CD4-positive, alpha-beta T cell (primary cell): Measurements from ENCODE around the gene VEPH1. TPM values are rescaled to one million over a fixed set of nuclear protein-coding genes. Genes with fewer than 3 reads are reported as not detected.

ENCODE experiments used
- ATAC-seq: fragments of 200-7000 bp; cut with Tn5 transposase; one replicate; pipeline ENCODE4 v1.10.0; 2022; ENCODE audit warnings: mild to moderate bottlenecking; ENCODE audit not compliant: poor library complexity
- CTCF ChIA-PET: fragments of 350-600 bp; sonication (Branson Sonifier 250); formaldehyde crosslinking; loops from one replicate; lab custom pipeline; 2021; ENCODE audit warnings: antibody characterized with exemption, inconsistent platforms; lab: Charles Lee
- POLR2A ChIA-PET: fragments of 350-600 bp; sonication (Branson Sonifier 250); formaldehyde crosslinking; loops from one replicate; lab custom pipeline; 2021; ENCODE audit warnings: antibody characterized with exemption, inconsistent platforms; lab: Charles Lee
- DNase-seq, 14 experiments: peaks; one replicate each; pipeline ENCODE4 v3.0.0-alpha.2; 2013 to 2020; ENCODE audit warnings: mixed read lengths in 2 of 14
- H3K27ac ChIP-seq, 2 donors: one replicate each; pipeline versions ENCODE4 v1.5.1 to v1.7.0; 2013; ENCODE audit warnings: low read length in 2 of 2, low read depth in 1 of 2, mild to moderate bottlenecking in 1 of 2
- H3K27me3 ChIP-seq, 2 experiments: 1 replicate in 1 of 2; 2 replicates in 1 of 2; pipeline versions ENCODE4 v1.6.1 to v1.7.0; 2013; ENCODE audit warnings: low read length in 2 of 2, control low read depth in 1 of 2, mild to moderate bottlenecking in 1 of 2, moderate library complexity in 1 of 2; ENCODE audit not compliant: insufficient read depth in 2 of 2, control insufficient read depth in 1 of 2
- H3K36me3 ChIP-seq: one replicate; pipeline ENCODE4 v1.6.1; 2013; ENCODE audit warnings: low read length, control low read depth; ENCODE audit not compliant: insufficient read depth
- H3K4me1 ChIP-seq: one replicate; pipeline ENCODE4 v1.6.1; 2013; ENCODE audit warnings: low read length, control low read depth; ENCODE audit not compliant: insufficient read depth
- H3K4me3 ChIP-seq: one replicate; pipeline ENCODE4 v1.5.1; 2013; ENCODE audit warnings: mild to moderate bottlenecking, low read length, moderate library complexity
- H3K9me3 ChIP-seq, 2 experiments: 1 replicate in 1 of 2; 2 replicates in 1 of 2; pipeline versions ENCODE4 v1.6.1 to v1.7.0; 2013; ENCODE audit warnings: low read length in 2 of 2, mild to moderate bottlenecking in 2 of 2, control low read depth in 1 of 2, moderate library complexity in 1 of 2; ENCODE audit not compliant: control insufficient read depth in 1 of 2, insufficient read depth in 1 of 2
- H3K27ac Mint-ChIP-seq: one replicate; pipeline ENCODE4 v1.8.0; 2020; ENCODE audit warnings: mixed read lengths
- H3K27me3 Mint-ChIP-seq: one replicate; pipeline ENCODE4 v1.8.0; 2021; ENCODE audit warnings: mixed read lengths
- H3K36me3 Mint-ChIP-seq: one replicate; pipeline ENCODE4 v1.8.0; 2021; ENCODE audit warnings: low read depth, mixed read lengths
- H3K4me1 Mint-ChIP-seq: one replicate; pipeline ENCODE4 v1.8.0; 2021; ENCODE audit warnings: low read depth, mixed read lengths
- H3K4me3 Mint-ChIP-seq: one replicate; pipeline ENCODE4 v1.8.0; 2020; ENCODE audit warnings: mild to moderate bottlenecking, mixed read lengths
- H3K9me3 Mint-ChIP-seq: one replicate; pipeline ENCODE4 v1.8.0; 2020; ENCODE audit warnings: mixed read lengths
- intact Hi-C, 2 experiments: fragments of 100-400 bp; cut with DNase I in 1 of 2; cut with micrococcal nuclease in 1 of 2; formaldehyde crosslinking; loops; one replicate each; pipeline versions ENCODE4 v1.15.1 to v1.9.0; 2023 to 2025; cut with DNase I, micrococcal nuclease
- total RNA-seq, 174 experiments: library from RNA in 2 of 174; stranded (reverse) in 2 of 174; gene quantifications; one replicate each; pipeline ENCODE4 v1.2.3 and lab custom pipeline; 2021 to 2026
- TF ChIP-seq, protein P1 (sequence below): fragments of 200-600 bp; IDR thresholded peaks from one replicate; pipeline ENCODE4 v1.8.0; 2022; ENCODE audit warnings: antibody characterized with exemption, mild to moderate bottlenecking

VEPH1 gene
- total RNA-seq, 2 experiments from 2014 or later: not detected

- intact Hi-C loops: loop anchor here in 1 of 2 experiments (10.0 kb wide), 1 partner anchor 1198 kb away; no protein-coding TSS in a partner anchor
- CTCF ChIA-PET: no interaction called here
- POLR2A ChIA-PET: no interaction called here
Observed at GRCh38 chr3:157242836-157243235, 260.4 kb downstream of the VEPH1 start.

DNA sequence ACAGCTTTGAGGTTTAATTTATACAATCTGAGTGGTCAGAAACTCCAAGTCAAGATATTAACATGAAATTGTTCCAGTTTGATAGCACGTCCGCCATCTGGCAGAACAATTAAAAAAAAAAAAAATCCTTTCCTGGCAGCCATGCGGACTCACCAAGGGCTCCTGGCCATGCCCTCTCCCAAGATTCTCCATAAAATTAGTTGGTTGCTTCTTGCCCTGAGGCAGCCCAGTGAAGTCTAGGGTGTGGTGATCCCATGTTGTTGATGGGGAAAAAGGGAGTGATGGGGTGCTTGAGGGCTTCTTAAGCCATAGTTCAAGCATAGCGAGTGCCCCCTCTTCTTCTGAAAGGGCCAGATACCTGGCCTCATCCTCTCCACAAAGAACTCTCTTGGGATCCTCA lies 261.6 kb downstream of the VEPH1 start:
- POLR2A ChIA-PET: no interaction called here

More at GRCh38 chr3:157242836-157243235, 260.4 kb downstream of the VEPH1 start:
- Histone ChIP-seq H3K4me3 (no peak overlapping the region), H3K9me3 (no peaks in the 10 kb centered on the region), H3K27me3 (no peaks in the 10 kb centered on the region), H3K36me3 (no peaks in the 10 kb centered on the region), H3K4me1 (no peaks in the 10 kb centered on the region), H3K27ac (no peak overlapping the region)
- Mint-ChIP-seq H3K36me3 (no peaks in the 10 kb centered on the region), H3K4me1 (peaks cover 8% of the 10 kb centered on the region), H3K4me3 (no peak overlapping the region), H3K27ac (no peak overlapping the region), H3K27me3 (no peaks in the 10 kb centered on the region), H3K9me3 (no peaks in the 10 kb centered on the region)
- DNase-seq (no peak), ATAC-seq (no peak)
- TF ChIP-seq, protein P1, sequence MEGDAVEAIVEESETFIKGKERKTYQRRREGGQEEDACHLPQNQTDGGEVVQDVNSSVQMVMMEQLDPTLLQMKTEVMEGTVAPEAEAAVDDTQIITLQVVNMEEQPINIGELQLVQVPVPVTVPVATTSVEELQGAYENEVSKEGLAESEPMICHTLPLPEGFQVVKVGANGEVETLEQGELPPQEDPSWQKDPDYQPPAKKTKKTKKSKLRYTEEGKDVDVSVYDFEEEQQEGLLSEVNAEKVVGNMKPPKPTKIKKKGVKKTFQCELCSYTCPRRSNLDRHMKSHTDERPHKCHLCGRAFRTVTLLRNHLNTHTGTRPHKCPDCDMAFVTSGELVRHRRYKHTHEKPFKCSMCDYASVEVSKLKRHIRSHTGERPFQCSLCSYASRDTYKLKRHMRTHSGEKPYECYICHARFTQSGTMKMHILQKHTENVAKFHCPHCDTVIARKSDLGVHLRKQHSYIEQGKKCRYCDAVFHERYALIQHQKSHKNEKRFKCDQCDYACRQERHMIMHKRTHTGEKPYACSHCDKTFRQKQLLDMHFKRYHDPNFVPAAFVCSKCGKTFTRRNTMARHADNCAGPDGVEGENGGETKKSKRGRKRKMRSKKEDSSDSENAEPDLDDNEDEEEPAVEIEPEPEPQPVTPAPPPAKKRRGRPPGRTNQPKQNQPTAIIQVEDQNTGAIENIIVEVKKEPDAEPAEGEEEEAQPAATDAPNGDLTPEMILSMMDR: no peak

GRCh38 chr3:157240408-157240807 lies 262.8 kb downstream of the VEPH1 start:
- ATAC-seq (no peak), DNase-seq (no peak)
- intact Hi-C loops: loop anchor here in 1 of 2 experiments (10.0 kb wide), 1 partner anchor 1196 kb away; no protein-coding TSS in a partner anchor
- H3K36me3 ChIP-seq: no peaks in the 10 kb centered on the region
- TF ChIP-seq, protein P1: no peak
- Mint-ChIP-seq H3K4me3 (no peak overlapping the region), H3K9me3 (no peaks in the 10 kb centered on the region), H3K4me1 (no peaks in the 10 kb centered on the region), H3K36me3 (no peaks in the 10 kb centered on the region), H3K27me3 (no peaks in the 10 kb centered on the region), H3K27ac (no peak overlapping the region)
- no peak overlapping the region for H3K27ac ChIP-seq
- H3K4me3 ChIP-seq: no peak overlapping the region
- H3K9me3 ChIP-seq: no peaks in the 10 kb centered on the region
- no peaks in the 10 kb centered on the region for H3K27me3 ChIP-seq
- ChIA-PET CTCF (interaction anchor here (0.6 kb wide), 1 partner anchor 1446 kb away, joined by 5 read pairs; no protein-coding TSS in a partner anchor), POLR2A (no interaction called here)
- no peaks in the 10 kb centered on the region for H3K4me1 ChIP-seq

More for the DNA sequence above, 261.6 kb downstream of the VEPH1 start:
- Histone ChIP-seq H3K36me3 (no peaks in the 10 kb centered on the region), H3K9me3 (no peaks in the 10 kb centered on the region), H3K4me3 (no peak overlapping the region), H3K27me3 (no peaks in the 10 kb centered on the region), H3K4me1 (no peaks in the 10 kb centered on the region), H3K27ac (no peak overlapping the region)
- no peaks in the 10 kb centered on the region for H3K36me3 Mint-ChIP-seq
- ATAC-seq: no peak
- no peak overlapping the region for H3K4me3 Mint-ChIP-seq
- intact Hi-C loops: loop anchor here in 1 of 2 experiments (10.0 kb wide), 1 partner anchor 1197 kb away; no protein-coding TSS in a partner anchor
- no peaks in the 10 kb centered on the region for H3K4me1 Mint-ChIP-seq
- H3K27me3 Mint-ChIP-seq: no peaks in the 10 kb centered on the region
- CTCF ChIA-PET: no interaction called here
- TF ChIP-seq, protein P1: no peak
- DNase-seq: no peak
- no peak overlapping the region for H3K27ac Mint-ChIP-seq
- H3K9me3 Mint-ChIP-seq: no peaks in the 10 kb centered on the region
